Measurements from ENCODE around the gene RAD51B. TPM values are rescaled to one million over a fixed set of nuclear protein-coding genes. Genes with fewer than 3 reads are reported as not detected.

RAD51B gene
- total RNA-seq, 1 donor from 2014 or later: 3.3 TPM

DNA sequence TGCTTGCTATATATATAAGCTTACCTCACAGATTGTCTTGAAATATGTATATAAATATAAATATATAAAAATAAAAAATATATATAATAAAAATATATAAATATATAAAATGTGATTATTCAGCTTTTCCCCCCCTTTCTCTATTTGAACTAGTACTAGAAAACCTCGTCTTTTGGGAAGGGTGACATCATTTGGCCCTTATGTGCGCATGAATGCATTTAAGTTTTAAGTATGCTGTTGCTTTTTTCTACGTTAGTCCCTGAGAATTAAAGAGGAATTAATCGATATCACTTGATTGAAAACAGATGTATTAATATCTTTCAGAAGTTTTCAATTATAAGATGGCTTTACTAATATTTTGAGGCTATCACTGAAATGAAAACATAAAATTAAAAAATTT is 69.9 kb downstream of the RAD51B start:
- ATAC-seq (no peak), DNase-seq (ENCODE audit: low spot score) (no peak)

DNA sequence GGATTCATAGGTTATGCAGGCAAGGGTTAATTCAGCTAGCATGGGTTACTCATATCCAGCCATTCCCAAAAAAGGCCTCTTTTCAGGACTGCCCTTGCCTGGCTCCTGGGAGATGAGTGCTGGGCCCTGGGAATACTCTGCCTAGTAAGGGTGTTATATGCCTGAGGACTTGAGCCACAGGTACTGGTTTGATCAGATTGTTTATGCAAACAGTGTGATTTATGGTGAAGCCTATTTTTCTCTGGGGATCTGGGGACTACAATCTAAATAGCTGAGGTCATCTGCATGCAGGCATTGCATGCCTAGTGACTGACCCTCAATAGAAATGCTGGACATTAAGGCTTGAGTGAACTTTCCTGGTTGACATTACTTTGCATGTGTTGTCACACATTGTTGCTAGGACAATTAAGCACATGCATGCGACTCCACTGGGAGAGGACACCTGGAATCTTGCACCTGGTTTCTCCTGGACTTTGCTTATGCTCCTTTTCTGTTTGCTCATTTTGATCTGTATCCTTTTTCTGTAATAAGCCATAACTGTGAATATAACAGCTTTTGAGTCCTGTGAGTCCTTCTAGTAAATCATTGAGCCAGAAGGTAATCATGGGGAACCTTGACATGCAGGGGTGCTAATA is 73.0 kb downstream of the RAD51B start:
- ATAC-seq: no peak
- DNase-seq (ENCODE audit: low spot score): no peak

DNA sequence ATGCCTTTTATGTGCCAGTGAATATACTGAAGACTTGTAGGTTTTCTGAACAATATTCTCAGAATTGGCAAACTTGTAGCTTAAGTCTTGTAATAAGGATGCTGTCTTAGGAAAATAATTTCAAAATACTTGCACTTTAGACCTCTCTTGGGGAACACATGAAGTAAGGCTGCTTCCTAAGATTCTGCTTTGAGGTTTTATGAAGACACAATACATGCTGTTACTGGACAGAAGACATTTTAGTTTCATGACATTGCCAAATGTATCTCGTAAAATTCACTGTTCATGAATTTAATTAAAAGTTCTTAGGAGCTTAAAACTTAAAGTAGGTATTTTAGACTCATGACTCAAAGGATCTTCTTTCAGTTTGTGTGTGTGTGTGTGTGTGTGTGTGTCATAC is 80.7 kb downstream of the RAD51B start:
- no peak for ATAC-seq
- DNase-seq (ENCODE audit: low spot score): no peak

DNA sequence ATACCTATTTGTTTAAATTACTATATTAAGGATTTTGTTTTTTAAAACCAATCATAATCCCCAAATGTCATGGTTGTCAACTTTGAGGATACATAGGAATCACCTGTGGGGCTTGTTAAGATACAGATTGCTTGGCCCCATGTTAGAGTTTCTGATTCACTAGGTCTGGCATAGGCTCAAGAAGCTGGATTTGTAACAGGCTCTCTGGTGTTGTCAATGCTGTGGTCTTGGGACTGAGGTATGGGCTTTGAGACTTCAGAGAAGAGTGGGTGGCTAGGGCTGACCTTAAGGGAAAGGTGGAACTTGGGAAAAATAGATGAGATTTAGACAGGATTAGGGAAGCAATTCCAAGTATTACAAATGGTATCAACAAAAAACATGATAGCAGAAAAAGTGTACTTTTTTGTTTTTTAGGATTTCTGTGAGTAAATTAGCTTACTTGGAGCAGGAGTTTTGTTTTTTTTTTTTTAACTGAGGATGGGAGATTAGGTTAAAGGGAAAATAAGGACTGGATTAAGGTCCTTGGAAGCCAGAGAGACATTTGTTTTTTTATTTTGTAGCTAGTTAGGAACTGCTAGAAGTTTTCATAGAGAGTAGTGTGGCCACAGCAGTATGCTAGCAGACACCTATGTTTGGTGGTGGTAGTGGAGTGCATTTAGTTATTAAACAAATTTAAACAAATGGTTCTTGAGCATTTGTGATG is 88.6 kb downstream of the RAD51B start:
- no peak for ATAC-seq
- DNase-seq (ENCODE audit: low spot score): no peak

DNA sequence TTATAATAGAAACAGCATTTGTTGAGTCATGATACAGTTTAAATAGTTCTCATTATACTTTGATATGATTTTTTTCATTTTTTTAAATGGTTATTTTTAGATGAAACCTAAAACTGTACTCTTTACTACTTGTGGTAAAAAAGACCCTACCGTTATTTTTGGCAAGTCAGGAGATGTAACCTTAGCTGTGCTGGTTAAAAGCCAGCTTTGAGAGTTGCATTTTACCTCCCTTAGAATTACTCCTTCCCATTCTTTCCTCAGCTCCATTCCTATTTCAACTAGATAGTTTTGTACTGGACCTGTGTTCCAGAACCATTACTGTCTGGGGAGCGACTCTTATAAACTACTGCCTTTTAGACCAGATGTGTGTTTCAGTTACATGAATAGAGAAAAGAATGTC is 92.0 kb downstream of the RAD51B start:
- ATAC-seq (no peak), DNase-seq (ENCODE audit: low spot score) (no peak)

DNA sequence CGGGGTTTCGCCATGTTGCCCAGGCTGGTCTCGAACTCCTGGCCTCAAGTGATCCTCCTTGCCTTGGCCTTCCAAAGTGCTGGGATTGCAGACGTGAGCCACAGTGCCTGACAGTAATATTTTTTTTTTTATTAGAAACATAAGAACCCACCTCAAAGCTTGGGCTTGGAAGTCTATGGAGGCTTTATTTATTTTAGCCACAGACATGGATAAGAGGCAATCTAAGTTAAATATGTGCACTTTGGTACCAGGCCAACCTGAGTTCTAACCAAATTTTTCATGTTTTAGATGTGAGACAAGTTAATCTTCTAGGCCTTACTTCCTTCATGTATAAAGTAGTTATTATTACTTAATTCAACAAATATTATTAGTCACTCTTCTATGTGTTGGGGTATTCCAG is 96.9 kb downstream of the RAD51B start:
- no peak for DNase-seq (ENCODE audit: low spot score)
- no peak for ATAC-seq

DNA sequence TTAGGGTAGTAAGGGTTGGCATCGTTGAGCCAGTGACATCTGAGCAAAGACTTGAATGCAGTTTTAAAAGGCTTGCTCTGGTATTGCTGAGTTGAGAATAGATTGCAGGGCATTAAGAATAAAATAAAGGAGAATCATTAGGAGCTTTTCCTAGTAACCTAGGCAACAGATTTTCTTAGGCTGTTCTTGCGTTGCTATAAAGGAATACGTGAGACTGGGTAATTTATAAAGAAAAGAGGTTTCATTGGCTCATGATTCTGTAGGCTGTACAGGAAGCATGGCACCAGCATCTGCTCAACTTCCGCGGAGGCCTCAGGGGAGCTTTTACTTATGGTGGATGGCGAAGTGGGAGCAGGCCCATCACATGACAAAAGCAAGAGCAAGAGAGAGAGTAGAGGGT is 97.4 kb downstream of the RAD51B start:
- no peak for DNase-seq (ENCODE audit: low spot score)
- no peak for ATAC-seq

DNA sequence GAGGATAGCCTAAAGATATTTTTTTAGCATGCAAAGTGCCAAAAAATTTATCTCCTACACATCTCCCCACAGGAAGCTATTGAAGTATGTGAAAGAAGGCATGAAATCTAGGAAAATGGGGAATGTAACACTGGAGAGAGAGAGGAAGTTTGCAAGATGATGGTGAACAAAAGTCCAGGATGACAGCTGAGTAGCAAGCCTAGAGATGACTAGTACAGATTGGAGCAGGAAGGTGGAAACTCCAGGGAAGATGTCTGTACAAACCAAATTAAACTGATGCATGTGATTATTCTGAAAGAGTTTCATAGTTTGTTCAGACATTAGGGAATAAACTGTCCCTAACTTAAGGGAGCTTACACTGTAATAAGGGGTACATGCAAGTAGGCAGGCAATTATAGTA is 99.3 kb downstream of the RAD51B start:
- no peak for ATAC-seq
- DNase-seq (ENCODE audit: low spot score): no peak

DNA sequence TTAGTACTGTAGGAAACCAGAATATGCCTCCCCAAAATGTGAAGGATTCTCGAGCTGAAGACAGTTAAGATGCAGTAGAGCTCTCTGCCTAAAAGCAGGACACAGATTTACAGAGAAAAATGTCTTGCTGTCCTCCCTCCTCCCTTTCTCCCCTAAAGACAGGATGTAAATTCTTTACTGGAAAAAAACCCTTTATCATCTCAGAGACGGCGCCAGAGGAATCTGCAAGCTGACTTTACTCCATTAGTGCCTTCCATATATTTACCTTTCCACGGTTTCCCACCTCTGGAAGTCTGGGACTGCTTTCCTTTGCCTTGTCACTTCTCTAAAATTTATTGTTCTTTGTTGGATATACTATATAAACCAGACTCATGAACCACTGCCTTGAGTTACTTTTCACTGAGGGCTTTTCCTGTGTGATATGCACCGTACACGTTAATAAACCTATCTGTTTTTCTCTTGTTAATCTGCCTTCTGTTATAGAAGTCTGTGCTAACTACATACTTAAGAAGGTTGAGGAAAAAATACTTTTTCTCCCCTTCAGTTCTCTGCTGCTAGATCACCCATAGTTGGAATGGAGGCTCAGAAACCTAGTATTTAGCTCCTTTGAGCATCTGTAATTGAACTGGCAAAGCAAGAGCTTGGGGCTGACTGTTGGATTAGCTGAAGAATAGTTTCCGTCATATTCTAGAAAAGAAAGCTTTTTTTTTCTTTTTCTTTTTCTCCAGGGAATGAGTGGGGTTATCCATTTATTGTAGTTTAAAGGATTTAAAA is 99.9 kb downstream of the RAD51B start:
- ATAC-seq: no peak

DNA sequence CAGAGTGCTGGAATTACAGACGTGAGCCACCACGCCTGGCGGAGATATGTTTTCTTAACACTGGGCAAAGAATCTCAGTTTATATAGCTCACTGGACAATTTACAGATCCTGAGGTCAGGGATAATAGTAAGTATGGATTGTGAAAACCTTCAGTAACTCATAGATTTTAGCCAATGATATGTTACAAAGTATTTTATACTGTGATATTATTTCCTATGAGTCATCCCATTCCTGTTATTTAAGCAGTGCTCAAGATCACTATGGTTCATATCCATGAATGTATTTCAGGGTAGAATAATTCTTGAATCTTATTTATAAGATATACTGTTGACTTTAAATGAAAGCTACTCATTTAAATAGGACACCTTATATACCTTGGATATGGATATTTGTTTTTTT is 107.2 kb downstream of the RAD51B start:
- ATAC-seq: no peak

More for the DNA sequence above, 99.9 kb downstream of the RAD51B start:
- DNase-seq (ENCODE audit: low spot score): no peak

DNA sequence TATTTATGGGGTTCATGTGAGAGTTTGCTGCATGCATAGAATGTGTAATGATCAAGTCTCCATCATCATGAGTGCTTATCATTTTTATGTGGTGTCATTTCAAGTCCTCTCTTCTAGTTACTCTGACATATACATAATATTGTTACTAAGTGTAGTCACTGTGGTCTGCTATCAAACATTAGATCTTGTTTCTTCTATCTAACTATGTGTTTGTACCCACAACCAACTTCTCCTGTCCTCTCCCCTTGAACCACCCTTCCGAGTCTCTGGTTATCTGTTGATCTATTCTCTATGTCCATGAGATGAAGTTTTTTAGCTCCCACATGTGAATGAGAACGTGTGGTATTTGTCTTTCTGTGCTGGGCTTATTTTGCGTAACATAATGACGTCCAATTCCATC is 107.7 kb downstream of the RAD51B start:
- ATAC-seq (no peak), DNase-seq (ENCODE audit: low spot score) (no peak)

More for the DNA sequence above, 107.2 kb downstream of the RAD51B start:
- DNase-seq (ENCODE audit: low spot score): no peak

DNA sequence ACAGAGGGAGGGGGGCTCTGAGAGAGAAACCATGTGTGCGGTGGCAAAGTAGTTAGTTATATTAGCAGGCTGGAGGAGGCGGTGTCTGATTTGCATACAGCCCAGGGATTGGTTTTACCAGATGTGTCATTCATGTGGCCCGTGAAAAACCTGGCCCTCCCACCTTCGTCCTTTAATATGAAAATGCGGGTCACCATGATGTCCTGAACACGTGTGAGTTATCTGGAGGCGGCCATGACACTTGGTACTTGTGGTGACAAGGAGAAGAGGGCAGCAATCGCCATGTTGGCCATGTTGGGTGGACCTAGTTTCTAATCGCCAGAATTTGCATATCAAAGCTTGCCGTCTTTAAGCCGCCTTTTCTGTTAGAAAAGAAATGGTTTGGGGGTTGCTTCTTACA is 108.8 kb downstream of the RAD51B start:
- ATAC-seq: no peak
- no peak for DNase-seq (ENCODE audit: low spot score)

DNA sequence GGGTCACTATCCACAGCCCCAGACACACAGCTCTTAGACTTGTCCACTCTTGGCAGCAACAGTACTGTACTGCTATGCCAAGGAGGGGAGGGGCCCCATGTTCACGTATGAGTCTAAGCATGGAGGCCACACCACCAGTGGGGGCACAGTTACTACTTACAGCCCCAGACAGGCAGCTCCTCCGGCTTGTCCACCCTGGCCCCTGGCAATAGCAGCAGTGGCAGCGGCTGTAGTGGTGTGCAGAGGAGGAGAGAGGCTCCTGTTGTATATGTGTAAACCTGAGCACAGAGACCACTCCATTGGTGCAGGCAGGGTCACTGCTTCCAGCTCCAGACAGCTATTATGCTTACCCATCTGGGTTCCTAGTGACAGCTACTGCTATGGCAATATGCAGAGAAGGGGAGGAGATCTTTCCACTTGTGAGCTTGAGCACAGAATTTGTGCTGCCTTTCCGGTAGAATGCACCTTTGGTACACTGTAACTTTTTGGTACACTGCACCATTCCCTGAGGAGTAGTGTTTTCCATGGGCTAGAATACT is 113.2 kb downstream of the RAD51B start:
- DNase-seq (ENCODE audit: low spot score): no peak
- no peak for ATAC-seq

DNA sequence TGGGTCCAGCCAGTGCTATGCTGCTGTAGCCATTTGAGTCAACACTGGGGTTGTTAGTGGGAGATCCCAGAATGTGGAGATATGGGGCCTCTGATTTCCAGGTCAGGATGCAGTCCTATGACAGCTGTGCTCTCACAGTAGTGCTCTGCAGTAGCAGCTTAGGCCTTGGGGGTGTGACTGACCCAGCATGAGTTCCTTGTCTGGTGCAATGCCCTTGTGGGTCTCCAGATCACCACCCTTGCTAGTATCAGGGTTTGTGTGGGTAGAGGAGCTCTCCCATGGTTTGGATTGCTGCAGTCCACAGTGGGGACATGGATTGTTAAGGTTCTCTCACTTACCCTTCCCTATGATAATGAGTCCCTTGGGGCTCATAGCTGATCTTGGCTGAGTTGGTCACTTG is 113.7 kb downstream of the RAD51B start:
- DNase-seq (ENCODE audit: low spot score) (no peak), ATAC-seq (no peak)

DNA sequence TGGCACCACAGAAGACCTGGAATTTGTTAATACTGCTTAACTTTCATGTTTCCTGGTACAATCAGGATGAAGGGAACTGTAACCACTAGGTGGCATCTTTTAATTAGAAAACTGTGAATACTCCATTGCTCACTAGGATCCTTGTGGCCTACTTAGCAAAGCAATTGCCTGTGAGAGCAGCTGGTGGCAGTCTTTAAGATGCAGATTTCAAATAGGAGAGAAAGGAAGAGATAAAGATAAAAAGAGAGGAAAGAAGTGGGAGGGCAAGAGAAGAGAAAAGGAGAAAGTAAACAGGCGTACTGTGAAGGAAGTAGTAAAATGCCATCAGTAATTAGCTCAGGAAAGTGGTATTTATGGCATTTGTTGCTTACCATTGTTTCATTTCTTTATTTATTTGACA is 114.5 kb downstream of the RAD51B start:
- ATAC-seq: peak; percentile 99
- DNase-seq (ENCODE audit: low spot score): no peak

DNA sequence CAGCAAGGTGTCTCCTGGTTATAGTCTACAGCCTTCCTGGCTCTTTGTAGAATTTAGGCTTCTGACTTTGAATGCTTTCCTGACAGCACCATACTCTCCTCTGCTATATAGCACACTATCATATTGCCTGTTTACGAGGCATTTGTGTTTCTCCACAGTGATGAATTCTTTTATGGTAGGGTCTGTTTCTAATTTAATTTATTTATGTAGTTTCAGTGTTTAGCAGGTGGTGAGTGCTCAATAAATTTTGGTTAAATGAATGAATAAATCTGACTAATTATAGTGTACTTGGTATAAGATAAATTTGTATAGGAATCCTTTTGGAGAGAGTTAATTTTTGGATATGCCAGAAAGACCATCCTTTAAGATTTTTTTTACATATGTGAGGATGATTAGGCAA is 115.3 kb downstream of the RAD51B start:
- DNase-seq (ENCODE audit: low spot score) (no peak), ATAC-seq (no peak)

DNA sequence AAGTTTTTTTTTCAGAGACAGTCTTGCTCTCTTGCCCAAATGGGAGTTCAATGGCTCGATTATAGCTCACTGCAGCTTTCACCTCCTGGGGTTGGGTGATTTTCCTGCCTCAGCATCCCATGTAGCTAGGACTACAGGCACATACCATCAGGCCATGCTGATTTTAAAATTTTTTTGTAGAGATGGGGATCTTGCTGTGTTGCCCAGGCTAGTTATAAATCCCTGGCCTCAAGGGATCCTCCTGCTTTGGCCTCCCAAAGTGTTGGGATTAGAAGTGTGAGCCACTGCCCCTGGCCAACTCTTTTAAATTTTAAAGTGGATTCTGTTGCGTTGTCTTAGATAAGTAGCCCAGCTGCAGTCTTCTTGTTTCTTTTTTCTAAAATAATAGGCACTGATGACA is 115.8 kb downstream of the RAD51B start:
- ATAC-seq: no peak
- no peak for DNase-seq (ENCODE audit: low spot score)

DNA sequence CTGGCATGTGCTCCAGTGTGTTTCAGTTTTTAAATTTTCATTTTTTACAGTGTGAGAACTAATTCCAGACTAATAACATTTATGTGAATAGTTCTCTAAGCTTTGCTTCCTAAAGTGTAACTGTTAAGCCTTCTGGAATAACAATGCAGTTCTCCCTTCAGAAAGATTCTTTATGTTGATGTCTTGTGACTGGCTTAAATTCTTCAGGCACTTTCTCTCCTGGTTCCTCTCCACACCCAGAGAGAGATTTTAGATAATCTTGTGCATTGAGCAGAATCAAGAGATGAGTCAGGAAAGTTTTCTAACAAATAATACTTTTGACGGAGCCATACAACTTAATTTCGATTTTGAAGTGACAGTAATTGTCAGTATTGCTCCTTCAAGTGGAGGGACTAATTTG is 118.5 kb downstream of the RAD51B start:
- DNase-seq (ENCODE audit: low spot score) (no peak), ATAC-seq (no peak)

DNA sequence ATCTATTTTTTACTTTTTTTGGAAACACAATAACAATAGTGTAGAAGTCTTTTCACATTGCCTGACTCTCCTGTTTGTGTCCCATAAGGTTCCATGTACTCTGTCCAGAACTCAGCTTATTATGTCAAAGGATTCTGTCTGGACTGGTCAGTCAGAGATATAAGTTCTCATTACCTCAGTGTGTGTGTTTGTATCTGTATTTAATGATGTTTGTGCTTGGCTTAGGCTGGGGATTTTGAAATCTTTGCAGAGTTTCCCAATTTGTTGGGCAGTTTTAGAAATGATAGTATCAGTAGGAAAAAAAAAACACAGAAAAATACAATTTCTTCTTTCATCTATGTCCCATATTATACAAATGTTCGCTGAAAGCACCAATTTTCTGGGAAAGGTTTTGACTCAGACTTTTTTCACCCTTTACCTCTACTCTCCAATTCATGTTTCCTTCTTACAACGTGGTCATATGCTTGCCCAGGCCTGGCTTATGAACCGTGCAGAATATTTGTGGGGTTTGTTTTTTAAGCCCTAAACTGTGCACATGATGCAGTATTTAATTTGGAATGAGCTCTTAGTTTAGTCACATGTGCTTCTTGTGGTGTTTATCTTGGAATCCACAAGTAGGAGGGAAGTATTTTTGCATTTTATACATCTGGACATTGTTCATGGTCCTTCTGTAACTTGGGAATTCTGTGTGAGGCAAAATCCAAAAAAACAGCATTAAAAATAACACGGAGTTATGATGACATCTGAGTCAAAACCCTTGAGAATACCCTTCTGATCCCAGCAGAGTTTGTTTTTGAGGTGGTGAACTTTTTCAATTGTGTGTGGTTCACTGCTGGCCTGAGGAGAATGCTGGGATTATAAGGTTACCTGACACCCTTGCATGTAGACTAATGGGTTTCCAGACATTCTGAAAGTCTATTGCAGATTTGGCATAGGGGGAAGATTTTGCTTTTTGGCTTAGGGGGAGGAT is 121.2 kb downstream of the RAD51B start:
- DNase-seq (ENCODE audit: low spot score): no peak
- peak; percentile 74 for ATAC-seq

DNA sequence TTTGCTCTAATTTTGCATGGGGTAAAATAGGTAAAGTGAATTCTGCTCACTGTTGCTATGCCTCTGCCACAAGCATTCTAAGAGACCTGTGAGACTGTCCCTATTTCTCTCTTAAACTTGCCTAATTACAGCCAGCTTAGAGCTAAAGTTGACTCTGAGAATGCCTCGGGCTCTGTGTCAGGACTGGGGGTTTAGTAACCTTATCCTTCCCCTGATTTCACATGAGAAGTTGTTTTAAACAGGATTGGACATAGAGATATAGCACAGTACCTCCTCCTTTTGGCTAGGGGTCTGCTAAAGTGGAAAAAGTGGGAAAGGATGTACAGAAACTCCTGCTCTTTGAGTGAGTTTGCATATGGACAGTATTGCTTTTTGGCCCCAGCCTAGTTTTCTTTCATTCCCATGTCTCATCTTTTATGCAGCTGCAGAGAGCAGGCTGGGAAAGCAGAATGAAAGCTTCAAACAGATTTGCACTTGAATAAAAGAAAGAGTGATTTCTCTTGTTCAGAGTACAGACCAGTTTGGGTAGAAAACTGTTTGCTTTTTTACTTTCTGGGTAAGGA is 122.0 kb downstream of the RAD51B start:
- no peak for DNase-seq (ENCODE audit: low spot score)
- ATAC-seq: peak; percentile 45

Data from left lobe of liver (tissue), 2 donors.